GM12878 (cell line): ENCODE measurements around the gene PAX1.

Experiments
- BMI1 ChIP-seq: fragments of 450-650 bp; IDR thresholded peaks from 2 replicates; pipeline ENCODE4 v1.6.1; 2016; ENCODE audit warnings: mild to moderate bottlenecking, moderate library complexity, borderline replicate concordance
- CHD1 ChIP-seq: IDR thresholded peaks from 2 replicates; pipeline ENCODE4 v1.6.1; 2012; ENCODE audit warnings: low read depth, low read length, improper control_type of control experiment
- CTCF ChIP-seq, 3 experiments: IDR thresholded peaks in 2 of 3; conservative IDR thresholded peaks in 1 of 3; 2 replicates each; pipeline ENCODE4 v1.5.1; 2011; ENCODE audit warnings: low read depth in 3 of 3, low read length in 3 of 3, mild to moderate bottlenecking in 3 of 3, control low read depth in 2 of 3, moderate library complexity in 2 of 3, inconsistent platforms in 1 of 3, mixed read lengths in 1 of 3; ENCODE audit not compliant: control insufficient read depth in 2 of 3, insufficient read depth in 1 of 3; ENCODE audit errors: extremely low read depth in 1 of 3
- EP300 ChIP-seq, 2 experiments: fragments of 150-350 bp in 1 of 2; IDR thresholded peaks; 2 replicates each; pipeline ENCODE4 v1.6.1; 2011 to 2012; ENCODE audit warnings: low read depth in 2 of 2, low read length in 2 of 2, borderline replicate concordance in 1 of 2, improper control_type of control experiment in 1 of 2, inconsistent platforms in 1 of 2; ENCODE audit not compliant: control insufficient read depth in 1 of 2
- LARP7 ChIP-seq: fragments of 450-650 bp; IDR thresholded peaks from 2 replicates; pipeline ENCODE4 v1.6.1; 2017; ENCODE audit warnings: mild to moderate bottlenecking
- MTA3 ChIP-seq: IDR thresholded peaks from 2 replicates; pipeline ENCODE4 v1.6.1; 2012; ENCODE audit warnings: low read length, inconsistent platforms, borderline replicate concordance
- NFYB ChIP-seq: IDR thresholded peaks from 2 replicates; pipeline ENCODE4 v1.6.1; 2011; ENCODE audit warnings: low read depth, mild to moderate bottlenecking, low read length, improper control_type of control experiment, moderate library complexity; ENCODE audit not compliant: insufficient read depth
- PML ChIP-seq: IDR thresholded peaks from 2 replicates; pipeline ENCODE4 v1.6.1; 2012; ENCODE audit warnings: low read length, inconsistent platforms
- POLR2A ChIP-seq: IDR thresholded peaks from 2 replicates; pipeline ENCODE4 v1.6.1; 2011; ENCODE audit warnings: low read depth, mild to moderate bottlenecking, low read length
- POLR2AphosphoS2 ChIP-seq: IDR thresholded peaks from 2 replicates; pipeline ENCODE4 v1.6.1; 2011; ENCODE audit warnings: low read depth, mild to moderate bottlenecking, low read length, improper control_type of control experiment, moderate library complexity
- POLR2AphosphoS5 ChIP-seq: IDR thresholded peaks from 2 replicates; pipeline ENCODE4 v1.6.1; 2011; ENCODE audit warnings: mild to moderate bottlenecking, low read length, inconsistent platforms
- ZNF622 ChIP-seq: fragments of 450-650 bp; IDR thresholded peaks from 2 replicates; pipeline ENCODE4 v1.6.1; 2017; ENCODE audit warnings: mild to moderate bottlenecking, inconsistent platforms

GRCh38 chr20:21670126-21670525 is 35.3 kb upstream of the PAX1 start:
- no peak for TF ChIP-seq ZNF622
- TF ChIP-seq CTCF (IDR thresholded peaks at IDR 0.05 in 2 of 3, conservative IDR thresholded peaks at IDR 0.05 in 1 of 3; ENCODE audit: control insufficient read depth in 2 of 3, extremely low read depth in 1 of 3, insufficient read depth in 1 of 3, low read depth in 3 of 3, low read length in 3 of 3), result no peak
- TF ChIP-seq BMI1, result no peak
- TF ChIP-seq MTA3, result no peak
- TF ChIP-seq POLR2A, result no peak
- no peak for TF ChIP-seq POLR2AphosphoS2
- TF ChIP-seq PML, result no peak
- TF ChIP-seq POLR2AphosphoS5, result no peak
- TF ChIP-seq NFYB, result no peak
- TF ChIP-seq EP300 (IDR thresholded peaks at IDR 0.05; ENCODE audit: borderline replicate concordance in 1 of 2, control insufficient read depth in 1 of 2, low read depth in 2 of 2, low read length in 2 of 2), result no peak
- TF ChIP-seq CHD1, result no peak
- TF ChIP-seq LARP7, result no peak
